T47D (cell line): Measurements from ENCODE around the gene SPAM1.
"Not testable (repeated sequence)": the region's sequence is repeated elsewhere in the genome, so short reads cannot be mapped to it uniquely, and the experiment has no call there.

ENCODE experiments used
- DNase-seq, 2 experiments: peaks; one replicate each; pipeline versions ENCODE4 v3.0.0 to v3.0.0-alpha.2; 2011 to 2012; ENCODE audit warnings: low read depth in 1 of 2, low spot score in 1 of 2
- JUND ChIP-seq: IDR thresholded peaks from 2 replicates; pipeline ENCODE4 v1.6.1; 2012; ENCODE audit warnings: low read depth
- in situ Hi-C: cut with HindIII; loops from 2 replicates; pipeline ENCODE4 v1.10.0; 2016; ENCODE audit warnings: low sequenced_read_pairs, low pct_unique_long_range_greater_than_20kb

SPAM1 gene

DNA sequence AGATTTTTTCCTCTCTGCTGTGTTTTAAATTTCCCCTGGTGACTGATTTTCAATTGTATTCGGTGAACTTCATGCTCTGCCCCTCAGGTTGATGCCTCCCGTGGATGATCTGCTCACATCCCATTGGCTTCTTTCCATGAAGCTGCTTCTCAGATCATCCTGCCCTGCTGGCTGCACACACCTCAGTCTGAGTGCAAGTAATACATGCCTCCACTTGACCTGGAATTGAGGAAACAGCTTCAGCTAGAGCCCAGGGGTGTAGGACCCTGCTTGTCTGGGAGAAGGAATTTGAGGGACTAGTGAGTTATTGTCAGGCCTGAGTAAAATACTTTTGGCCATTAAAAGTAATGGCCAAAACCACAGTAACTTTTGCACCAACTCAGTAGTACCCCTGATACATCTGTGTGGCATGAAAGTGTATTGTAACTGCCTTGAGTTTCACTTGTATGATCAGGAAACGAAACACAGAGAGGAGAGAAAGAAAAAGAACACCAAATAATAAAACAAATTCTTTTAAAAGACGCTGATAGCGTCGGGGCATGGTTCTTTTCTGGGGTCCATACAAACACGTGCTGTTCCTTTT is 49.4 kb downstream of the SPAM1 start:
- TF ChIP-seq JUND: no peak
- in situ Hi-C loops: no loop called here
- no peak for DNase-seq

DNA sequence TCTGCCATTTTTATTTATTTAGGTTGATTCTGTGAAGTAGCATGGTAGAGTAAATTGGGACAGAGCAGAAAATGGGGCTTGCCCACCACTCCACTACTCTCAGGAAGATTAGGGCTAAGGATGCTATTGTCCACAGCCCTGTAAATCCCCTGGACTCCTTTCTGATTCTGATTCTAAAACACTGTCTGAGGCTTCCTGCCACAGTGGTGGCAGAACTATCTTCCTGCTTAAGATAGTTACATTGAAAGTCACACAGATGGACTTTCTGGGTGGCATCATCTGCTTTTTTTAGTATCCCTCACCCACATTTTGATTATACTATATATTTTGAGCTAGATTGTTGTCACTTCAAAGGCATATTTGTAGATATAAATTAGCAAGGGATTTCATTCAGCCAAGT is 50.0 kb downstream of the SPAM1 start:
- in situ Hi-C loops: no loop called here
- TF ChIP-seq JUND: no peak
- no peak for DNase-seq

DNA sequence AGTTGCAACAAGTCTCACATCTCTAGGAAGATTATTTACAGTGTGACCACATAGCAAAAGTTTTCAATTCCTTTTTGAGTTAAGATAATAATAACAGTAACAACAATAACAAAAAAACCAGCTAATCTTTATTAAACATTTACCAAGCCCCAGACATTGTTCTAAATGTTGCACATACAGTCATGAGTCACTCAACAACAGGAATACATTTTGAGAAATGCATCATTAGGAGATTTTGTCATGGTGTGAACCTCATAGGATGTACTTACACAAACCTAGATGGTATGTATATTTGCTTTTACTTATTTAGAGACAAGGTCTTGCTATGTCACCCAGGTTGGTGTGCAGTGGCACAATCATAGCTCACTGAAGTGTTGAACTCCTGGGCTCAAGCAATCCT is 52.0 kb downstream of the SPAM1 start:
- TF ChIP-seq JUND: no peak
- no peak for DNase-seq
- in situ Hi-C loops: no loop called here

DNA sequence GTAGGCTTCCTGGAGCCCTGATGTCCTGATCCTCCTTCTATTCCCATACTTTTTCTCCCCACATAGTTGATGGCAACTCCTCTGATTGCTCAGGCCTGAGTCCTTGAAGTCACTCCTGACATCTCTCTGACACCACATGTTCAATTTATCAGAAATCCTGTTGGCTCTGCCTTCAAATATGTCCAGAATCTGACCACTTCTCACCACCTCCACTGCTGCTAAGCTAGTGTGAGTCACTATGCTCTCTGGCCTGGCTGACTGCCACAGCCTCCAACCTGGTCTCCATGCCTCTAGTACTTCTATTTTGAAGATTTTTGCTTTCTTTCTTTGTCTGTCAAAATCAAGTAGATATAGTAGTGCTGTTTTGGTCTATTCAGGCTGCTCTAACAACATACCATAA is 54.8 kb downstream of the SPAM1 start:
- in situ Hi-C loops: no loop called here
- no peak for DNase-seq
- TF ChIP-seq JUND: no peak

DNA sequence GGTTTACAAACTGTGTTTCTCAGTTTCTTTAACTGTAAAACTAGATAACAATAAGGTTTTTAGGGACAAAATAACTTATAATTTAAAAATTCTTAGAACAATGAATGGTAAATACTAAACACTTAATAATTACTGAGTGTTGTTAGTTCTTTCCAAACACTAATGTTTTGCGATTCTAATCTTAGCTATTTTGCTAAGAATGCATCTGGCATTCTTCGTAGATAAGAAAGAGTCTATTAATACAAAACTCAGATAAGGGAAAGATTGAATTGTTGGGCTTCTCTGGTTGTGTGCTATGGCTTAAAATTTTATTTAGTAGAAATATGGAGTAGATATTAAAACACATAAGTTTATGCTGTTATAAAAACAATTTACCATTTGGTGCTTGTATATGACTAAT is 62.4 kb downstream of the SPAM1 start:
- in situ Hi-C loops: no loop called here
- TF ChIP-seq JUND: no peak

DNA sequence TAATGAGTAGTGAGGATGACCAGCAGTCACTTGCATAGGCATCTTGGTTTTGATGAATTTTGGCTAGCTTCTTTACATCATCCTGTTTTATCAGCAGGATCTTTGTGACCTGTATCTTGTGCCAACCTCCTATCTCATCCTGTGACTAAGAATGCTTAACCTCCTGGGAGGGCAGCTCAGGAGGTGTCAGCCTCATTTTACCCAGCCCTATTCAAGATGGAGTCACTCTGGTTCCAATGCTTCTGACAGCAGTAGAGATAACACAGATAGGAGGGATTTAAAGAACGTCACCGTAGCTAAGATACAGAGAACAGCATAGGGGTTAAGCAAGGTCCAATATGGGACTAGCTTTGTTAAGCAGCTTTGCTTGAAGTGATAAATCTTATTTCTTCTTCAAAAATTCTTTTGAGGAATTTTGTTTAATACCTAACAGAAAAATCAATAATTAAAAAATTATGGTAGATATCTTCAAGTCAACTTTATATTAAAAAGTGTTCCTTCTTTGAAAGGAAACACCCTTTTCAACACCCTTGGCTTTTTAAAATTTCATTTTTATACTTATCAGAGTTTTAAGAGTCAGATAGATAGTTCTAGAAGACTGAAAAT is 68.0 kb downstream of the SPAM1 start:
- DNase-seq: no peak
- no peak for TF ChIP-seq JUND
- in situ Hi-C loops: no loop called here

More for the DNA sequence above, 62.4 kb downstream of the SPAM1 start:
- DNase-seq: no peak

DNA sequence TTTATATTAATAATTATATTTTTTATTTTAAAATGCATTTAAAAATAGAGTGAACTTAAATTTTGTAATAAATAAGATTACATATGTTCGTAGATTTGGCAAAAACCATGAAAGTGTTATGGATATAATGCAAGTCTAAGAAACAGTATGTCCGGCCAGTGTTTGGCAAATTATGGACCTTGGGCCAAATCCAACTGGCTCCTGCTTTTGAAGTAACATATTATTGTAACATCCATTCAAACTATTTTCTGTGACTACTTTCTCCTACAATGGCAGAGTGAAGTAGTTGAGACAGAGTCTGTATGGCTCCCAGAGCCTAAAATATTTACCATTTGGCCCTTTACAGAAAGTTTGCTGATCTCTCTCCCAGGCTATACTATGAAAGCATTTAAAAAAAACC is 69.0 kb downstream of the SPAM1 start:
- no peak for TF ChIP-seq JUND
- DNase-seq: no peak
- in situ Hi-C loops: no loop called here

DNA sequence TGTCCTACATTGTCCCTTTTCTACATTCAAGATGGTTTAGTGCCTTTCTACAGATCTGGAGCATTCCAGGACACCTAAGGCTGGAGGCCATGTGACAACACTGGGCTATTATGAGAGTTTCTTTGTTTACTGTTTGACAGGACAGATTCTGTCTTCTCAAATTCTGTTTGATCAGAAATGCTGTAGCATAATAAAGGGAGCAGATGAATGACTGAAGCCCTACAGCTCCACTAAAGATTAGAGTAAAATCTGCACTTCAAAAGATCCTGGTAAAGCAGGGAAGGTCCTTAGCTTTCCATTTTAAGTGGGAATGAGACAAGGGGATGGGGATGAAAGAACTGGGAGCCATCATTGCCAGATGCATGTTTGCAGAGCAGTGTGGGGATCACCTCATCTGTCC is 69.4 kb downstream of the SPAM1 start:
- no peak for TF ChIP-seq JUND
- peak in 1 of 2 experiments; percentile 19 for DNase-seq
- in situ Hi-C loops: no loop called here

DNA sequence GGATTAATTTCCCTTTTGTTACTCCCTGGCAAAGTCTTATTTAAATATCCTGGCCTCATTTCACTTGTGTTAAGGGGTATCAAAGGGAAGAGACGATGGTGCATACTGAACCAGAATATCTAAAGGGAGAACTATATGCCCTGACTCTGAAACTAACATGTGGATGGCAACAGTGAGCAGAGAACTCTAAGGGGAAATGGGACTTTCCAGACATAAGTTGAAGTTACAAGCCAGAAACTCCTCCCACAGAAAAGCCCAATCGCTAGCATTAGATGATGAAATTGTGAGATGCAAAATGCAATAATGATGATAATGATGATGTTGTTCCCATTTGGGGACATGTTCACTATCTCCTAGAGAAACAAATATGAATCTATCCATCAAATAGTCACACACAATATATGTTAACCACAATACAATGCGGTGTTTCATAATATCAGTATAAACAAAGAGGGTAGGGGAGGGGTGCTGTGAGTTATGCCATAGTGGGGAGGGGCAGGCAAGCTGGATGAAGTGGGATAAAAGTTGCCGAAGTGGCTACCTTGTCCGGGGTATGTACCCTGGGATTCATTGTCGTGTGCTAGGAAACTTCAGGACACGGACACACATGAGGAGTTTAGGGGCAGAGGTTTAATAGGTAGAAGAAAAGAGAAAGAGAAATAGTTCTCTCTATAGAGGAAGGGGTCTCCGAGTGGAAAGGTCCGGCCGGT is 70.7 kb downstream of the SPAM1 start:
- DNase-seq: no peak
- in situ Hi-C loops: no loop called here

DNA sequence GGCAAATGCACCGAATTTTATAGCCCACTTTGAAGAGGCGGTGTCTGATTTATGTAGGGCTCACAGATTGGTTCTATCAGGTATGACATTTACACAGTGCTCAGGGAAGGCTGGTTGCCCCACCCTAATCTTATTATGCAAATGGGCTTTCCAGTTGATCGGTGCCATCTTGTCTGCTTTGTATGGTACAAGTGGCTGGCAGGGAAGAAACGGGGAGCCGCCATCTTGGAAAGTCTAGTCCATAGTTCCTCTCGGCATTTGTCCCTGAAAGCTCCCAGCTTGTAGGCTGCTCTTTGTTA is 71.2 kb downstream of the SPAM1 start:
- no peak for DNase-seq
- TF ChIP-seq JUND: no peak
- in situ Hi-C loops: no loop called here

More for the DNA sequence above, 70.7 kb downstream of the SPAM1 start:
- TF ChIP-seq JUND: no peak

DNA sequence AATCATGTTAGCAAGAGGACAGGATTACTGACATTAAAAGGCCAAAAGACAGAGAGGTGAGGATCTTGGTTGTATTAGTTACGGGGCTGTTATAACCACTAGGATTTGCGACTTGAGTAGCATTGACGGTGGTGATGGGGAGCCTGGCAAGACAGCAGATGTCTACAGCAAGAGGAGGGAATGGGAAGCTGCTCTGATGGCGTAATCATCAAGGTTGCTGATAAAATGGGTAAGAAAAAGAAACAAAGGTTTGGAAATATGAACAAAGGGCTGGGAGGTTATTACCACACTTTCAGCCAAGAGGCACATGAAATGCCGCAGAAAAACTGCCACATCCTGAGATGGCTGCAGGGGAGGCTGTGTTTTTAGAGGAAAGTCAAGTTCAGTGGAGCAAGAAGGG is 73.9 kb downstream of the SPAM1 start:
- TF ChIP-seq JUND: no peak

DNA sequence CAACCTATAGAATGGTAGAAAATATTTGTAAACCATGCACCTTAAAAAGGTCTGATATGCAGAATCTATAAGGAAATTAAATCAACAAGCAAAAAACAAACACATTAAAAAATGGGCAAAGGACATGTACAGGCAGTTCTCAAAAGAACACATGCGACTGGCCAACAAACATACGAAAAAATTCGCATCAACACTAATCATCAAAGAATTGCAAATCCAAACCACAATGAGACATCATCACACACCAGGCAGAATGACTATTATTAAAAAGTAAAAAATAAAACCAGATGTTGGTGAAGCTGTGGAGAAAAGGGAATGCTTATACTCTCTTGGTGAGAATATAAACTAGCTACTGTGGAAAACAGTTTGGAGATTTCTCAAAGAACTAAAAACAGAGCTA is 74.7 kb downstream of the SPAM1 start:
- DNase-seq: no peak
- no peak for TF ChIP-seq JUND
- in situ Hi-C loops: no loop called here

More for the DNA sequence above, 73.9 kb downstream of the SPAM1 start:
- in situ Hi-C loops: no loop called here
- DNase-seq: no peak

DNA sequence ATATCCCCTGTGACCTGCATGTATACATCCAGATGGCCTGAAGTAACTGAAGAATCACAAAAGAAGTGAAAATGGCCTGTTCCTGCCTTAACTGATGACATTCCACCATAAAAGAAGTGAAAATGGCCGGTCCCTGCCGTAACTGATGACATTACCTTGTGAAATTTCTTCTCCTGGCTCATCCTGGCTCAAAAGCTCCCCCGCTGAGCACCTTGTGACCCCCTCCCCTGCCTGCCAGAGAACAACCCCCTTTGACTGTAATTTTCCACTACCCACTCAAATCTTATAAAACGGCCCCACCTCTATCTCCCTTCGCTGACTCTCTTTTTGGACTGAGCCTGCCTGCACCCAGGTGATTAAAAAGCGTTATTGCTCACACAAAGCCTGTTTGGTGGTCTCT is 83.3 kb downstream of the SPAM1 start:
- DNase-seq, in situ Hi-C loops: not testable (repeated sequence)

DNA sequence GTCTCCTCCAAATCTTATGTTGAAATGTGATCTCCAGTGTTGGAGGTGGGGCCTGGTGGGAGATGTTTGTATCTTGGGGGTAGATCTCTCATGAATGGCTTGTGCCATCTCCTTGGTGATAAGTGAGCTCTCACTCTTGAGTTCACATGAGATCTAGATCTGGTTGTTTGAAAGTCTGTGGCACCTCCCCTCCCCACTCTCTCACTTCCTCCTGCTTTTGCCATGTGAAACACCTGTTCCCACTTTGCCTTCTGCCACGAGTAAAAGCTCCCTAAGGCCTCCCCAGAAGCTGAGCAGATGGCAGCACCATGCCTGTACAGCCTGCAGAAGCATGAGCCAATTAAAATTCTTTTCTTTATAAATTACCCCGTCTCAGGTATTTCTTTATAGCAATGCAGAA is 84.3 kb downstream of the SPAM1 start:
- DNase-seq: no peak
- TF ChIP-seq JUND: no peak
- in situ Hi-C loops: no loop called here
